GM12872 (cell line): Measurements from ENCODE around the gene HIGD1C.

Experiments used
- TF ChIP-seq, protein P1 (sequence below): IDR thresholded peaks from 3 replicates; pipeline ENCODE4 v1.5.1; 2011; ENCODE audit warnings: low read depth, mild to moderate bottlenecking, low read length, moderate library complexity; ENCODE audit not compliant: insufficient read depth

The HIGD1C gene

DNA sequence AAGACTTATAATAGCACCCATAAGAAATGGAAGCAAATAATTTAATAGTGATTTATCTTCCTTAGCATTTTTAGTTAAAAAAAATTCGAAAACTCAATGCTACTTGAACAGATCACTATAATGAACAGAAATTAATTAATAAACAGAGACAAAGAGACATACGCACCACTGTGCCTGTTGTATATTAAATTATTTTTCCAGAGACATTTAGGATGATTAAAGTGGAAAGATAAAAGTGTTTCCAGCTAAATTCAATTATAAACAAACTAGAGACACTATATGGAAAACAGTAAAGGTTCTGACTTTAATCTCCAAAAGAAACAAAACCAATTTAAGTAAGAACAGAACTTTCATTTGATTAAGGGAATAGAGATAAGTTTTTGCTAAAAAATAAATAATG is 3.4 kb downstream of the HIGD1C start:
- TF ChIP-seq, protein P1, sequence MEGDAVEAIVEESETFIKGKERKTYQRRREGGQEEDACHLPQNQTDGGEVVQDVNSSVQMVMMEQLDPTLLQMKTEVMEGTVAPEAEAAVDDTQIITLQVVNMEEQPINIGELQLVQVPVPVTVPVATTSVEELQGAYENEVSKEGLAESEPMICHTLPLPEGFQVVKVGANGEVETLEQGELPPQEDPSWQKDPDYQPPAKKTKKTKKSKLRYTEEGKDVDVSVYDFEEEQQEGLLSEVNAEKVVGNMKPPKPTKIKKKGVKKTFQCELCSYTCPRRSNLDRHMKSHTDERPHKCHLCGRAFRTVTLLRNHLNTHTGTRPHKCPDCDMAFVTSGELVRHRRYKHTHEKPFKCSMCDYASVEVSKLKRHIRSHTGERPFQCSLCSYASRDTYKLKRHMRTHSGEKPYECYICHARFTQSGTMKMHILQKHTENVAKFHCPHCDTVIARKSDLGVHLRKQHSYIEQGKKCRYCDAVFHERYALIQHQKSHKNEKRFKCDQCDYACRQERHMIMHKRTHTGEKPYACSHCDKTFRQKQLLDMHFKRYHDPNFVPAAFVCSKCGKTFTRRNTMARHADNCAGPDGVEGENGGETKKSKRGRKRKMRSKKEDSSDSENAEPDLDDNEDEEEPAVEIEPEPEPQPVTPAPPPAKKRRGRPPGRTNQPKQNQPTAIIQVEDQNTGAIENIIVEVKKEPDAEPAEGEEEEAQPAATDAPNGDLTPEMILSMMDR, result no peak

DNA sequence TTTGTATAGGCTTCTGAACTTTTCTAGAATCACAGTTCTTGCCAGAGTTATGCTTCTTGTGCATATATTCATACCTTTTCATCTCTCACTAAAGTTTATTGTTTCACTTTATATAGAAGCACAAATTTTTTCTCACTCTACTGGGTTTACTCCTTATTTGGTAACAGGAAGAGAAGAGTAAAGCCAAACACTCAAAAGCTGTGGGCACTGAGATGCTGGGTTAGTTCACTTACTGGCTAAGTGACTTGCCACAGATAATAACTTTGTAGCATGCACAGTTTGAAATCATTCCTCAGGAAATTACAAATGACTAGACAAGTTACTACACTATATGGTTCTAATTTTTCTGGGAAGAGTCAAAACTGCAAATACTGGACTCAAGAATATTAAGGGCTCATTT is 7.8 kb downstream of the HIGD1C start:
- TF ChIP-seq, protein P1, result no peak

DNA sequence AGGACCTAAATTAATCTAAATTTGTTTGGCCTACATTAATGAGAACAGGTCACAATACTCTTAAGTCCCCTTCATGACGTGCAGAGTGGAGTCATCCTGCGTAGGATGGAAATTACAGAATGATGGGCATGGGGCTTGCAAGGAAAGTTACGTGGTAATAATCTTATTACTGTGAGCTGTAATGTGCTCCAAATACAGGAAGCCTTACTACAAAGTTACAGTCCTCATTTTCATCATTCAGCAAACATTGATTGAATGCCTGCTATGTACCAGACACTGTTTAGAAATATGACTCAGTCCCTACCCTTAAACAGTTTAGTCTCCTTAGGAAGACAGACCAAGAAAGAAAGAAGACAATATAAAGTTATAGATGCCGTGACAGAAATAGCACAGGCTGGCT is 9.4 kb downstream of the HIGD1C start:
- TF ChIP-seq, protein P1, result no peak

DNA sequence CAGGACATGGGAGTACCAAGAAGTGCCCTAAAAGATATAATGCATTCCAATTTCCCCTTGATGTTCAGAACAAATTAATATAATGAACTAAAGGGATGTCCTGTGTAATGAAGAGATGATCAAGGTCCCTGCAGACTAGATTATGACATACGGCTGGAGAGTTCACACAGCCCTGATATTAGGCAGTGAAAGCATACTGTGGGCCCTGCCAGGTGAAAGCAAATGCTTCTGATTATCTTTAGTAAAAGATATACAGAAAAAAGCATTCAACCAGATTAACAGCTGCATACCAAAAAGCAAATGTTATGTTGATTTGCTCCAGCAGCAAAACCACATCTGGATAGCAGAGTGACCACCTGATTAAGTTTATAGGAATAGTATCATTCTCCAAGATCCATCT is 12.1 kb downstream of the HIGD1C start:
- TF ChIP-seq, protein P1, result no peak

DNA sequence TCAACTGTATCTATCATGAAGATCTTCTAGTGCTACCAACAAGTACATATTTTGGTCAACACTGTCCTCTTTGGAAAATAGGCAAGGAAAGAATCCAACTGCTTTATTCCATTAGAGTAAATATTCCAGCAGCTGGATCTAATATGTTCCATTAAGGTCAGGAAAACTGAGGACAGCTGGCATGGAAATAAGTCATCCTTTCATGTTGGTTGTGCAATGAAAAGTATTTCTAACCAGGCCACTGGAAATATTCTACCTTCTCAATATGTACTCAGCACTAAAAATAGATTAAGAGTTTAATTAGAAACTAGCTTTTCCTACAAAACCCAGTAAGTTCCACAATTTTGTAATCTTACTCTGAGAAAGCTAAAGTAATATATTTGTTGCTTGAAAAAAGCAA is 19.6 kb downstream of the HIGD1C start:
- TF ChIP-seq, protein P1, result no peak

DNA sequence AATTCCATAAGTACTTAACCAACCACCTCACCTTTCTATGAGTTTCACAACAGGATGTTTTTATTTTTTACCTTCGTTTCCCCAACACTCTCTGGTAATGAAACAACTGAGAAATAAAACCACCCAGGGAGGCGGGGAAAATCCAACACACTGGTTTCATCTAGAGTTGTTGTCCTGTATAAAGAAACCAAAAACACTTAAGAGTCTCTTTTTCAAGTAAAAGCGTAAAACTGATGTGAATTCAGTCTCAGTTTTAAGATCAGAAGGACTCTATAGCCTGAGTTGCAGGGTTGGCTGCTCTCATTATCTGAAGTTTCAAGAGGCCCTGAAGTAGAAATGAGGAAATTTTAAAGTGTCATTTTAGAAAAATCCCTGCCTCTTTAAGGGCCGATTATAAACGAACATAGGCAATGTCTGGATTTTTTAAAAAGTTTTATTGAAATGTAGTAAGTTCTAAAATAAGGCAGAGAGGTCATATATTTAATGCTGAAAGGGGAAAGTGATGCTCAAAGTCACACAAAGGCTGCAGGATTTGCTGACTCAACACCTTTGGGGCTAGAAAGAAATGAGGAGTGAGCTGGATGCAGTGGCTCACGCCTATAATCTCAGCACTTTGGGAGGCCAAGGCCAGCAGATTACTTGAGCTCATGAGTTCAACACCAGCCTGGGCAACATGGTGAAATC is 27.2 kb downstream of the HIGD1C start:
- TF ChIP-seq, protein P1, result no peak

DNA sequence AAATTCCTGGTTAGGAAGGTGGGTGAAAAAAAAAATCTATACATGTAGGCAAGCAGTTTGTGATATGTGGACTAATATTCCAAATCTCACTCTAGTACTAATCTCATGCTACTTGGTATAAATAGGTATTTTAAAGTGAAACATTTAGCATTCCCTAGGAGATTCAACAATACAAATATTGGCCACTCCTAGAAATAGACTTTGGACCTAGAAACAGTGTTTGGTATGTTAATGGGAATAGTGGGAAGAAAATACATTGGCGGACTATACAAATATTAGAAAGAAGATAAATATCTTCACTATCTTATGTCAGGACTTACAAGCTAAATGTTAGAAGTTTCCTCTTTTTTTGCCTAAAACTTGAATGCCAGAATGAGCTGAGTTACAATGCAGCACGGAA is 28.2 kb downstream of the HIGD1C start:
- TF ChIP-seq, protein P1, result no peak
